Smooth muscle cell (in vitro differentiated cells): ENCODE data around the gene EVA1A. TPM values are rescaled to one million over a fixed set of nuclear protein-coding genes. Genes with fewer than 3 reads are reported as not detected.

Experiments used
- DNase-seq: peaks from one replicate; lab custom pipeline; 2025; ENCODE audit not compliant: unreplicated experiment; lab: John Stamatoyannopoulos, UW
- H2AFZ ChIP-seq: fragments of 200-600 bp; sonication (generic); 2 replicates; pipeline ENCODE4 v1.6.0; 2016; ENCODE audit warnings: antibody characterized with exemption, low read depth, mild to moderate bottlenecking
- H3F3A ChIP-seq: fragments of 200-600 bp; sonication (generic); 2 replicates; pipeline ENCODE4 v1.6.0; 2017; ENCODE audit warnings: antibody characterized with exemption, low read depth
- H3K27ac ChIP-seq: fragments of 200-600 bp; sonication (generic); 2 replicates; pipeline ENCODE4 v1.5.1; 2016; ENCODE audit warnings: low read depth, mild to moderate bottlenecking
- H3K27me3 ChIP-seq: fragments of 200-600 bp; sonication (generic); 2 replicates; pipeline ENCODE4 v1.6.1; 2016; ENCODE audit warnings: low read depth, mild to moderate bottlenecking
- H3K36me3 ChIP-seq: fragments of 200-600 bp; sonication (generic); 2 replicates; pipeline ENCODE4 v1.5.1; 2016; ENCODE audit warnings: low read depth
- H3K4me1 ChIP-seq: fragments of 200-600 bp; sonication (generic); 2 replicates; pipeline ENCODE4 v1.5.1; 2016; ENCODE audit warnings: low read depth
- H3K4me2 ChIP-seq: fragments of 200-600 bp; sonication (generic); 2 replicates; pipeline ENCODE4 v1.6.0; 2016; ENCODE audit warnings: mild to moderate bottlenecking
- H3K4me3 ChIP-seq: fragments of 200-600 bp; sonication (generic); 2 replicates; pipeline ENCODE4 v1.5.1; 2016; ENCODE audit warnings: mild to moderate bottlenecking
- H3K79me2 ChIP-seq: fragments of 200-600 bp; sonication (generic); 2 replicates; pipeline ENCODE4 v1.6.0; 2016; ENCODE audit warnings: low read depth, mild to moderate bottlenecking
- H3K9ac ChIP-seq: fragments of 200-600 bp; sonication (generic); 2 replicates; pipeline ENCODE4 v1.6.0; 2016; ENCODE audit warnings: low read depth
- H3K9me3 ChIP-seq: fragments of 200-600 bp; sonication (generic); replicated peaks from 2 replicates; pipeline ENCODE4 v1.5.1; 2016; ENCODE audit warnings: low read depth
- H4K20me1 ChIP-seq: fragments of 200-600 bp; sonication (generic); 2 replicates; pipeline ENCODE4 v1.6.0; 2016; ENCODE audit warnings: low read depth
- WGBS: methylation state at CpG from one replicate; pipeline ENCODE4 v1.1.7; 2016; ENCODE audit warnings: low lambda C conversion rate; 5-methylcytosine and 5-hydroxymethylcytosine counted together
- polyA plus RNA-seq: library from polyadenylated mRNA; unstranded; fragments of >200 nt; fragmentation: Nextera tagmentation; extraction: Ambion mirVana; gene quantifications from 2 replicates; pipeline ENCODE4 v1.2.1, GENCODE V29; 2016
- total RNA-seq: library from RNA; depleted of rRNA; stranded (reverse); fragments of >200 nt; gene quantifications from 2 replicates; pipeline ENCODE4 v1.2.3, GENCODE V29; 2014
- TF ChIP-seq, protein P1 (sequence below): fragments of 200-600 bp; sonication (generic); IDR thresholded peaks from 2 replicates; pipeline ENCODE4 v1.5.1; 2017; ENCODE audit warnings: borderline replicate concordance, mild to moderate bottlenecking, antibody characterized with exemption; ENCODE audit not compliant: insufficient read depth, poor library complexity, severe bottlenecking

Gene EVA1A
- total and polyA plus RNA-seq, 2 experiments from 2014 or later = 84.1 to 89.2 TPM

DNA sequence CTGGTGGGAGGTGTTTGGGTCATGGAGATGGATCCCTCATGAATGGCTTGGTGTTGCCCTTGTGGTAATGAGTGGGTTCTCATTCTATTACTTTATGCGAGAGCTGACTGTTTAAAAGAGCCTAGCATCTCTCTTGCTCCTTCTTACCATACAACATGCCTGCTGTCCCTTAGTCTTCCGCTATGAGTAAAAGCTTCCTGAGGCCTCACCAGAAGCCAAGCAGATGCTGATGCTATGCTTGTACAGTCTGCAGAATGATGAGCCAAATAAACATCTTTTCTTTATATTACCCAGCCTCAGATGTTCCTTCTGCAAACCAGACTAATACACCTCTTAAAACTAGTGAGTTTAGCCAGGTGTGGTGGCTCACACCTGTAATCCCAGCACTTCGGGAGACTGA lies 23.1 kb downstream of the EVA1A start:
- H2AFZ ChIP-seq = no peak overlapping the region
- H4K20me1 ChIP-seq = peaks cover 68% of the 10 kb centered on the region
- no peaks in the 10 kb centered on the region for H3K4me1 ChIP-seq
- no peak for DNase-seq
- H3F3A ChIP-seq = no peaks in the 10 kb centered on the region
- no peaks in the 10 kb centered on the region for H3K9me3 ChIP-seq
- H3K79me2 ChIP-seq = peaks cover 21% of the 10 kb centered on the region
- H3K4me2 ChIP-seq = no peak overlapping the region
- H3K27ac ChIP-seq = no peak overlapping the region
- TF ChIP-seq, protein P1, sequence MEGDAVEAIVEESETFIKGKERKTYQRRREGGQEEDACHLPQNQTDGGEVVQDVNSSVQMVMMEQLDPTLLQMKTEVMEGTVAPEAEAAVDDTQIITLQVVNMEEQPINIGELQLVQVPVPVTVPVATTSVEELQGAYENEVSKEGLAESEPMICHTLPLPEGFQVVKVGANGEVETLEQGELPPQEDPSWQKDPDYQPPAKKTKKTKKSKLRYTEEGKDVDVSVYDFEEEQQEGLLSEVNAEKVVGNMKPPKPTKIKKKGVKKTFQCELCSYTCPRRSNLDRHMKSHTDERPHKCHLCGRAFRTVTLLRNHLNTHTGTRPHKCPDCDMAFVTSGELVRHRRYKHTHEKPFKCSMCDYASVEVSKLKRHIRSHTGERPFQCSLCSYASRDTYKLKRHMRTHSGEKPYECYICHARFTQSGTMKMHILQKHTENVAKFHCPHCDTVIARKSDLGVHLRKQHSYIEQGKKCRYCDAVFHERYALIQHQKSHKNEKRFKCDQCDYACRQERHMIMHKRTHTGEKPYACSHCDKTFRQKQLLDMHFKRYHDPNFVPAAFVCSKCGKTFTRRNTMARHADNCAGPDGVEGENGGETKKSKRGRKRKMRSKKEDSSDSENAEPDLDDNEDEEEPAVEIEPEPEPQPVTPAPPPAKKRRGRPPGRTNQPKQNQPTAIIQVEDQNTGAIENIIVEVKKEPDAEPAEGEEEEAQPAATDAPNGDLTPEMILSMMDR = no peak
- H3K9ac ChIP-seq = no peak overlapping the region
- no peaks in the 10 kb centered on the region for H3K36me3 ChIP-seq
- no peak overlapping the region for H3K4me3 ChIP-seq
- no peaks in the 10 kb centered on the region for H3K27me3 ChIP-seq
- 94% methylated on average over 3 of the region's 3 CpGs for WGBS

DNA sequence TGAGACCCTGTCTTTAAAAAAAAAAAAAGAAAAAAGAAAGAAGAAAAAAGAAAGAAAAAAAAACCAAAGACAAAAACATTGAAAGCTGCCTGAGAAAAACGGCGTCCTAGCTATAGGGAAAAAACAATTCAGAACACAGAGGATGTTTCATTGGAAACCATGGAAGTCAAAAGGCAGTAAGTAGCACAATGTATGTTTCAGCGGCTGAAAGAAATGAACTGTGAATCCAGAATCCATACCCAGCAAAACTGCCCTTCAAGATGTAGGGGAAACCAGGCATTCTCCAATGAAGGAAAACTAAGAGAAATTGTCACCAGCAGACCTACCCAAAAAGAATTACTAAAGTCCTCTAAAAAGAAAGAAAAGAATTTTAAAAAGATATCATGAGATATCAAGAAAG lies 27.6 kb downstream of the EVA1A start:
- Histone ChIP-seq H3K4me3 (no peak overlapping the region), H3K79me2 (peaks cover 42% of the 10 kb centered on the region), H3K4me2 (no peak overlapping the region), H3K27ac (no peak overlapping the region), H3K9me3 (no peaks in the 10 kb centered on the region), H3F3A (no peaks in the 10 kb centered on the region), H2AFZ (no peak overlapping the region), H3K4me1 (no peaks in the 10 kb centered on the region), H3K9ac (no peak overlapping the region), H3K27me3 (no peaks in the 10 kb centered on the region), H4K20me1 (peaks cover 87% of the 10 kb centered on the region), H3K36me3 (no peaks in the 10 kb centered on the region)
- 96% methylated on average over 3 of the region's 3 CpGs for WGBS
- DNase-seq = no peak
- TF ChIP-seq, protein P1 = no peak

DNA sequence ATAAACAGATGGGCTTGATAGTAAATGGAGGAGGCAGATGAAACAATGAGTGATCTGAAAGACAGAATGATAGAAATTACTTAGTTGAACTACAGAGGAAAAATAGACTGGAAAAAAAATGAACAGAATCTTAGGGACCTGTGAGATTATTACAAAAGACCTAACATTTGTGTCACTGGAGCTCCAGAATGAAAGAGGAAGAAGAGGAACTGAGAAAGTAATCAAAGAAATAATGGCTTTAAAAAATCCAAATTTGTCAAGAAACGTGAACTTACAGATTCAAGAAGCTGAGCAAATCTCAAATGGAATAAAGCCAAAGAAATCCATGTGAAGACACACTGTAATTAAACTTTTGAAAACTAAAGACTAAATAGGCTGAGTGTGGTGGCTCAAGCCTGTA lies 28.3 kb downstream of the EVA1A start:
- Histone ChIP-seq H3K36me3 (no peaks in the 10 kb centered on the region), H3K27me3 (no peaks in the 10 kb centered on the region), H3K4me1 (no peaks in the 10 kb centered on the region), H3K9ac (no peak overlapping the region), H3K4me3 (no peak overlapping the region), H3K4me2 (no peak overlapping the region), H2AFZ (no peak overlapping the region), H3F3A (no peaks in the 10 kb centered on the region), H3K79me2 (peaks cover 43% of the 10 kb centered on the region), H4K20me1 (peaks cover 93% of the 10 kb centered on the region), H3K9me3 (no peaks in the 10 kb centered on the region), H3K27ac (no peak overlapping the region)
- WGBS = 90% methylated on average over 1 of the region's 1 CpG
- TF ChIP-seq, protein P1 = no peak
- no peak for DNase-seq

DNA sequence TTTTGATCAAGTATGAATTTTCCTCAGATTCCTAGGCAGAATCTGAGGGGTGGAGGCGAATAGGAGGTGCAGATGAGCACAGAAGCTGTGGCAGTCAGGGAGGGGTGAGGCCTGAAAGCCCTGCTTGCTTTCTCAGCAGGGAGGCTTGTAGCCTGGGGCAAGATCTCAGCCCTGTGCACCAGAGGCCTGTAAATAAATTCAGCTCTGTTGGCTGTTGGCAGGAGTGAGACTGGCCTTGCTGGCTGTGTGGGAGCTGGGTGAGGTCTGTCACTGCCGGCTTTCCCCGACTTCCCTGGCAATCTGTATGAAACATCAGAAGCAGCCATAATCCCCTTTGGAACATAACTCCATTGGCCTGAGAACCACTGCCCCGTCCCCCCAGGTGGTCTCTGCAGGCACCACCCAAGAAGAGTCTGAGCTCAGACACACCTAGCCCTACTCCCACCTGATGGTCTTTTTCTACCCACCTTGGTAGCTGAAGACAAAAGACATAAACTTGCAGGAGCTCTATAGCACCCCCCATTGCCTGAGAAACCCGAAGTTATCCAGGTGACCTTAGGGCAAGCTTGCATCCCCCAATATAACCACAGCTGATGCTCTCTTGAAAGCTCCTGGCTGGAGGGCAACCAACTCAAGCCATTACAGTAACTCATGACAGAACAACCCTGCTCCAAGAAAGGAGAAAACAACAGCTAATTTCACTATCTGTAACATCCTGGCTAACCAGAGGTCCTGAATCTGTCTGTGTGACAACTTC lies 32.3 kb downstream of the EVA1A start:
- H3K79me2 ChIP-seq = peaks cover 32% of the 10 kb centered on the region

More for the DNA sequence above, 32.3 kb downstream of the EVA1A start:
- no peaks in the 10 kb centered on the region for H3F3A ChIP-seq
- H3K4me2 ChIP-seq = peak overlapping the region; percentile 35
- no peak overlapping the region for H3K9ac ChIP-seq
- H3K27ac ChIP-seq = peak overlapping the region; percentile 29
- no peaks in the 10 kb centered on the region for H3K9me3 ChIP-seq
- TF ChIP-seq, protein P1 = no peak
- peaks cover 72% of the 10 kb centered on the region for H4K20me1 ChIP-seq
- H3K27me3 ChIP-seq = no peaks in the 10 kb centered on the region
- H3K4me1 ChIP-seq = no peaks in the 10 kb centered on the region
- H2AFZ ChIP-seq = no peak overlapping the region
- no peak overlapping the region for H3K4me3 ChIP-seq
- no peak for DNase-seq
- WGBS = 52% methylated on average over 5 of the region's 5 CpGs
- no peaks in the 10 kb centered on the region for H3K36me3 ChIP-seq
